Mononuclear cell (primary cell): ENCODE measurements around the gene RGS12. TPM values are rescaled to one million over a fixed set of nuclear protein-coding genes. Genes with fewer than 3 reads are reported as not detected.

Experiments used
- H3K27me3 ChIP-seq: 2 replicates; pipeline ENCODE4 v1.6.0; 2011; ENCODE audit warnings: low read length, control low read depth; ENCODE audit not compliant: insufficient read depth
- H3K4me1 ChIP-seq: 2 replicates; pipeline ENCODE4 v1.5.1; 2011; ENCODE audit warnings: mild to moderate bottlenecking, low read length, control low read depth; ENCODE audit not compliant: insufficient read depth
- H3K4me3 ChIP-seq: 2 replicates; pipeline ENCODE4 v1.5.1; 2011; ENCODE audit warnings: mild to moderate bottlenecking, low read length, moderate library complexity
- H3K9me3 ChIP-seq: 2 replicates; pipeline ENCODE4 v1.5.1; 2011; ENCODE audit warnings: low read depth, mild to moderate bottlenecking, control low read depth, low read length
- total RNA-seq: library from RNA; depleted of rRNA; stranded (reverse); fragments of >200 nt; gene quantifications from one replicate; pipeline ENCODE4 v1.2.3, GENCODE V29; 2012

Gene RGS12
- total RNA-seq, 1 donor, result 5.1 TPM

GRCh38 chr4:3306450-3306849, 13.6 kb downstream of the RGS12 start:
- Histone ChIP-seq H3K27me3 (no peaks in the 10 kb centered on the region), H3K9me3 (no peaks in the 10 kb centered on the region), H3K4me1 (peaks cover 21% of the 10 kb centered on the region), H3K4me3 (no peak overlapping the region)

GRCh38 chr4:3307060-3307459, 14.2 kb downstream of the RGS12 start:
- Histone ChIP-seq H3K9me3 (no peaks in the 10 kb centered on the region), H3K27me3 (no peaks in the 10 kb centered on the region), H3K4me3 (no peak overlapping the region), H3K4me1 (peaks cover 15% of the 10 kb centered on the region)

GRCh38 chr4:3307486-3307885, 14.7 kb downstream of the RGS12 start:
- Histone ChIP-seq H3K4me1 (peaks cover 10% of the 10 kb centered on the region), H3K9me3 (no peaks in the 10 kb centered on the region), H3K4me3 (no peak overlapping the region), H3K27me3 (no peaks in the 10 kb centered on the region)

GRCh38 chr4:3307891-3308575, 15.2 kb downstream of the RGS12 start:
- H3K9me3 ChIP-seq, result no peaks in the 10 kb centered on the region
- no peak overlapping the region for H3K4me3 ChIP-seq
- H3K4me1 ChIP-seq, result peaks cover 5% of the 10 kb centered on the region
- H3K27me3 ChIP-seq, result no peaks in the 10 kb centered on the region

GRCh38 chr4:3308691-3309090, 15.9 kb downstream of the RGS12 start:
- Histone ChIP-seq H3K27me3 (no peaks in the 10 kb centered on the region), H3K4me1 (no peaks in the 10 kb centered on the region), H3K9me3 (no peaks in the 10 kb centered on the region), H3K4me3 (no peak overlapping the region)

GRCh38 chr4:3310301-3311094, 17.7 kb downstream of the RGS12 start:
- Histone ChIP-seq H3K4me3 (no peak overlapping the region), H3K9me3 (no peaks in the 10 kb centered on the region), H3K4me1 (no peaks in the 10 kb centered on the region), H3K27me3 (no peaks in the 10 kb centered on the region)

- Histone ChIP-seq H3K27me3 (no peaks in the 10 kb centered on the region), H3K9me3 (no peaks in the 10 kb centered on the region), H3K4me3 (no peak overlapping the region), H3K4me1 (no peaks in the 10 kb centered on the region)
These were observed 18.2 kb downstream of the RGS12 start for GRCh38 chr4:3311095-3311372.

GRCh38 chr4:3311489-3312171, 18.8 kb downstream of the RGS12 start:
- no peaks in the 10 kb centered on the region for H3K27me3 ChIP-seq
- H3K9me3 ChIP-seq, result no peaks in the 10 kb centered on the region
- no peak overlapping the region for H3K4me3 ChIP-seq
- H3K4me1 ChIP-seq, result no peaks in the 10 kb centered on the region

GRCh38 chr4:3312362-3312761, 19.5 kb downstream of the RGS12 start:
- Histone ChIP-seq H3K4me1 (no peaks in the 10 kb centered on the region), H3K9me3 (no peaks in the 10 kb centered on the region), H3K4me3 (no peak overlapping the region), H3K27me3 (no peaks in the 10 kb centered on the region)

- no peaks in the 10 kb centered on the region for H3K4me1 ChIP-seq
- H3K4me3 ChIP-seq, result no peak overlapping the region
- H3K9me3 ChIP-seq, result no peaks in the 10 kb centered on the region
- H3K27me3 ChIP-seq, result no peaks in the 10 kb centered on the region
These were observed 20.3 kb downstream of the RGS12 start for GRCh38 chr4:3313139-3313538.

- H3K9me3 ChIP-seq, result no peaks in the 10 kb centered on the region
- no peak overlapping the region for H3K4me3 ChIP-seq
- no peaks in the 10 kb centered on the region for H3K4me1 ChIP-seq
- no peaks in the 10 kb centered on the region for H3K27me3 ChIP-seq
These were observed 20.9 kb downstream of the RGS12 start for GRCh38 chr4:3313556-3314228.

- Histone ChIP-seq H3K27me3 (no peaks in the 10 kb centered on the region), H3K4me3 (no peak overlapping the region), H3K4me1 (no peaks in the 10 kb centered on the region), H3K9me3 (no peaks in the 10 kb centered on the region)
These were observed 22.0 kb downstream of the RGS12 start for GRCh38 chr4:3314706-3315260.

GRCh38 chr4:3315566-3315965, 22.7 kb downstream of the RGS12 start:
- H3K9me3 ChIP-seq, result no peaks in the 10 kb centered on the region
- H3K4me1 ChIP-seq, result no peaks in the 10 kb centered on the region
- no peaks in the 10 kb centered on the region for H3K27me3 ChIP-seq
- H3K4me3 ChIP-seq, result no peak overlapping the region

GRCh38 chr4:3316146-3316545, 23.3 kb downstream of the RGS12 start:
- Histone ChIP-seq H3K4me3 (no peak overlapping the region), H3K4me1 (no peaks in the 10 kb centered on the region), H3K27me3 (no peaks in the 10 kb centered on the region), H3K9me3 (no peaks in the 10 kb centered on the region)
